Measurements from ENCODE around the gene TMLHE. TPM values are rescaled to one million over a fixed set of nuclear protein-coding genes. Genes with fewer than 3 reads are reported as not detected.

The TMLHE gene
- total RNA-seq, 1 experiment from 2014 or later: 12.2 TPM

- Histone ChIP-seq H3K9ac (ENCODE audit: low read length) (no peak overlapping the region), H3K9me3 (ENCODE audit: control insufficient read depth in 1 of 2, insufficient read depth in 1 of 2, low read depth in 1 of 2, low read length in 2 of 2) (no peaks in the 10 kb centered on the region), H3K79me2 (ENCODE audit: insufficient read depth, low read length) (peaks cover 16% of the 10 kb centered on the region), H3K4me2 (ENCODE audit: low read length) (no peak overlapping the region), H2AFZ (ENCODE audit: low read depth, low read length, poor library complexity, severe bottlenecking) (no peak overlapping the region), H3K36me3 (ENCODE audit: control insufficient read depth in 1 of 2, insufficient read depth in 2 of 2, low read length in 2 of 2) (no peaks in the 10 kb centered on the region), H4K20me1 (ENCODE audit: insufficient read depth) (no peaks in the 10 kb centered on the region), H3K27ac (ENCODE audit: low read depth, low read length) (no peak overlapping the region), H3K4me1 (ENCODE audit: control insufficient read depth in 1 of 2, insufficient read depth in 2 of 2, low read length in 2 of 2) (peaks cover 3 to 11% of the 10 kb centered on the region in 2 experiments; a peak in 1 of 4 replicates), H3K4me3 (replicated peaks in 1 of 2; ENCODE audit: low read depth in 1 of 2, low read length in 2 of 2) (no peak overlapping the region), H3K27me3 (ENCODE audit: insufficient read depth, low read length) (no peaks in the 10 kb centered on the region), H3K9me2 (ENCODE audit: insufficient read depth) (no peaks in the 10 kb centered on the region)
- DNase-seq (ENCODE audit: low read depth, low spot score): no peak
- TF ChIP-seq CBX3 (IDR thresholded peaks at IDR 0.05; ENCODE audit: low read depth) (no peak), POLR2A (IDR thresholded peaks at IDR 0.05; ENCODE audit: borderline replicate concordance, extremely low read depth, insufficient read depth, insufficient read length) (no peak), EZH2 (IDR thresholded peaks at IDR 0.05) (no peak), SP1 (IDR thresholded peaks at IDR 0.05; ENCODE audit: low read depth) (no peak), SIN3A (IDR thresholded peaks at IDR 0.05; ENCODE audit: low read depth) (no peak), ELF1 (IDR thresholded peaks at IDR 0.05; ENCODE audit: borderline replicate concordance, low read depth) (no peak), EGR1 (IDR thresholded peaks at IDR 0.05; ENCODE audit: low read depth) (no peak), REST (IDR thresholded peaks at IDR 0.05; ENCODE audit: low read depth) (no peak), ZFX (IDR thresholded peaks at IDR 0.05) (no peak), CTCF (IDR thresholded peaks at IDR 0.05 in 2 of 3, conservative IDR thresholded peaks at IDR 0.05 in 1 of 3; ENCODE audit: borderline replicate concordance in 1 of 3, insufficient read depth in 1 of 3, low read depth in 2 of 3, low read length in 2 of 3) (no peak), CEBPB (IDR thresholded peaks at IDR 0.05; ENCODE audit: low read depth) (no peak), POLR2AphosphoS5 (IDR thresholded peaks at IDR 0.05; ENCODE audit: low read depth, low read length) (no peak), RAD21 (IDR thresholded peaks at IDR 0.05; ENCODE audit: low read depth) (no peak)
- intact Hi-C loops (cut with micrococcal nuclease): no loop called here
- ChIA-PET RAD21 (ENCODE audit: low non-redundant PET in 1 of 2, low total read pairs in 2 of 2, uncharacterized antibody in 2 of 2, unreplicated experiment in 2 of 2) (no interaction called here), CTCF (no interaction called here), POLR2A (no interaction called here)
- BruUV-seq (replicated peaks): no TSS peak
- ATAC-seq: no peak
These were observed 1.3 kb upstream of the TMLHE start for GRCh38 chrX:155613927-155614559.
